ENCODE results near the gene USE1. TPM values are rescaled to one million over a fixed set of nuclear protein-coding genes. Genes with fewer than 3 reads are reported as not detected.

The USE1 gene
- total RNA-seq, 1 donor from 2014 or later: 19.8 TPM

DNA sequence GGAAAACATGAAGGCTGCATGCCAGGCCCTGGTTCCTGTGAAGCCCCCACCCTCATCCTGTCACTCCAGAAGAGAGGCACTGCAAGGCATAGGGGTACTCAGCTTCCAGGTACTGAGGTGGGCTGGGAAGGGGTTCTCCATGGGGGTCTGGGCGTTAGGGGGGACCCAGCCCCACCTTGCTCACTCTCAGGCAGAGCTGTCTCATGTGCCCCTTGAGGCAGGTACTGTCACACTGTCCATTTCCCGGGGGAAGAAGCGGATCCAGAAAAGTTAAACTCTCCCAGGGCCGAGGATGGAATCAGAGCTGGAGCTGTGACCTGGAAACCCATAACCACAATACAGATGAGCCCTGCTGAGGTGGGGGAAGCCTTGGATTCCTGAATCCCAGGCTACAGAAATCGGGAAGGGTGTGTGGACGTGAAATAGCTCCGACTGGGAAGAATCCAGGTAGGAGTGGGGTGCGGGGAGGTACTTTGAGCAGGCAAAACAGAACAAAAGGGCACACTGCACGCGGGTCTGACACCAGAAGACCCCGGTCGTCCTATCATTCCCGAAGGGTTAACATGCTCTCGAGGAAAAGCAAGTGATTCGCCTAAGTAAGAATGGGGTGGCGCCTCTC lies 540 bp upstream of the USE1 start:
- Mint-ChIP-seq H3K4me1 (ENCODE audit: low read depth, unreplicated experiment) (peaks cover 4% of the 10 kb centered on the region), H3K36me3 (ENCODE audit: low read depth, unreplicated experiment) (peaks cover 22% of the 10 kb centered on the region), H3K27ac (ENCODE audit: unreplicated experiment) (peak overlapping the region; percentile 93), H3K27me3 (ENCODE audit: low read depth, unreplicated experiment) (no peaks in the 10 kb centered on the region), H3K4me3 (ENCODE audit: unreplicated experiment) (peak overlapping the region; percentile 87), H3K9me3 (ENCODE audit: unreplicated experiment) (no peaks in the 10 kb centered on the region)
- Histone ChIP-seq H3K27ac (ENCODE audit: low read depth, low read length) (peak overlapping the region; percentile 94), H3K4me1 (ENCODE audit: insufficient read depth, low read length) (peaks cover 15% of the 10 kb centered on the region), H2AFZ (ENCODE audit: low read depth, low read length) (peak overlapping the region; percentile 90), H3K9me3 (ENCODE audit: insufficient read depth, low read depth, low read length) (no peaks in the 10 kb centered on the region), H3K9ac (ENCODE audit: low read length) (peak overlapping the region; percentile 94), H4K20me1 (ENCODE audit: insufficient read depth, low read length) (no peaks in the 10 kb centered on the region), H3K36me3 (ENCODE audit: insufficient read depth, low read length) (peaks cover 13% of the 10 kb centered on the region), H3K79me2 (ENCODE audit: insufficient read depth, low read length) (peaks cover 8% of the 10 kb centered on the region), H3K27me3 (ENCODE audit: insufficient read depth, low read length) (no peaks in the 10 kb centered on the region), H3K4me3 (ENCODE audit: insufficient read depth, low read depth, low read length) (peak overlapping the region; percentile 70), H3K4me2 (ENCODE audit: low read length) (peak overlapping the region; percentile 82)
- TF ChIP-seq CTCF (IDR thresholded peaks at IDR 0.05; ENCODE audit: insufficient read depth, low read depth, low read length) (no peak), EZH2 (IDR thresholded peaks at IDR 0.05; ENCODE audit: insufficient read depth, low read length) (no peak)
- no peak for FAIRE-seq
- no peak for DNase-seq (ENCODE audit: low read depth)

GRCh38 chr19:17216058-17216670 lies 1.0 kb downstream of the USE1 start:
- Mint-ChIP-seq H3K27ac (ENCODE audit: unreplicated experiment) (peak overlapping the region; percentile 93), H3K4me1 (ENCODE audit: low read depth, unreplicated experiment) (peaks cover 8% of the 10 kb centered on the region), H3K4me3 (ENCODE audit: unreplicated experiment) (peak overlapping the region; percentile 87), H3K27me3 (ENCODE audit: low read depth, unreplicated experiment) (no peaks in the 10 kb centered on the region), H3K9me3 (ENCODE audit: unreplicated experiment) (no peaks in the 10 kb centered on the region), H3K36me3 (ENCODE audit: low read depth, unreplicated experiment) (peaks cover 23% of the 10 kb centered on the region)
- Histone ChIP-seq H4K20me1 (ENCODE audit: insufficient read depth, low read length) (no peaks in the 10 kb centered on the region), H3K9ac (ENCODE audit: low read length) (peak overlapping the region; percentile 94), H3K27me3 (ENCODE audit: insufficient read depth, low read length) (no peaks in the 10 kb centered on the region), H3K9me3 (ENCODE audit: insufficient read depth, low read depth, low read length) (no peaks in the 10 kb centered on the region), H3K27ac (ENCODE audit: low read depth, low read length) (no peak overlapping the region), H3K36me3 (ENCODE audit: insufficient read depth, low read length) (peaks cover 6% of the 10 kb centered on the region), H3K79me2 (ENCODE audit: insufficient read depth, low read length) (peaks cover 8% of the 10 kb centered on the region), H3K4me3 (ENCODE audit: insufficient read depth, low read depth, low read length) (peak overlapping the region; percentile 70), H2AFZ (ENCODE audit: low read depth, low read length) (no peak overlapping the region), H3K4me2 (ENCODE audit: low read length) (peak overlapping the region; percentile 82), H3K4me1 (ENCODE audit: insufficient read depth, low read length) (peaks cover 16% of the 10 kb centered on the region)
- no peak for DNase-seq (ENCODE audit: low read depth)
- no peak for FAIRE-seq
- TF ChIP-seq EZH2 (IDR thresholded peaks at IDR 0.05; ENCODE audit: insufficient read depth, low read length) (no peak), CTCF (IDR thresholded peaks at IDR 0.05; ENCODE audit: insufficient read depth, low read depth, low read length) (no peak)

GRCh38 chr19:17219286-17219685 lies 4.1 kb downstream of the USE1 start:
- Mint-ChIP-seq H3K4me1 (ENCODE audit: low read depth, unreplicated experiment) (peaks cover 8% of the 10 kb centered on the region), H3K27me3 (ENCODE audit: low read depth, unreplicated experiment) (no peaks in the 10 kb centered on the region), H3K4me3 (ENCODE audit: unreplicated experiment) (no peak overlapping the region), H3K27ac (ENCODE audit: unreplicated experiment) (no peak overlapping the region), H3K36me3 (ENCODE audit: low read depth, unreplicated experiment) (peaks cover 17% of the 10 kb centered on the region), H3K9me3 (ENCODE audit: unreplicated experiment) (no peaks in the 10 kb centered on the region)
- H3K9me3 ChIP-seq (ENCODE audit: insufficient read depth, low read depth, low read length): no peaks in the 10 kb centered on the region
- H3K27me3 ChIP-seq (ENCODE audit: insufficient read depth, low read length): no peaks in the 10 kb centered on the region
- peaks cover 8% of the 10 kb centered on the region for H3K79me2 ChIP-seq (ENCODE audit: insufficient read depth, low read length)
- no peak for FAIRE-seq
- TF ChIP-seq EZH2 (IDR thresholded peaks at IDR 0.05; ENCODE audit: insufficient read depth, low read length) (no peak), CTCF (IDR thresholded peaks at IDR 0.05; ENCODE audit: insufficient read depth, low read depth, low read length) (no peak)
- no peak overlapping the region for H3K9ac ChIP-seq (ENCODE audit: low read length)
- H3K4me3 ChIP-seq (ENCODE audit: insufficient read depth, low read depth, low read length): no peak overlapping the region
- H4K20me1 ChIP-seq (ENCODE audit: insufficient read depth, low read length): no peaks in the 10 kb centered on the region
- H3K36me3 ChIP-seq (ENCODE audit: insufficient read depth, low read length): peaks cover 3% of the 10 kb centered on the region
- no peak for DNase-seq (ENCODE audit: low read depth)
- H3K4me1 ChIP-seq (ENCODE audit: insufficient read depth, low read length): peaks cover 16% of the 10 kb centered on the region
- no peak overlapping the region for H3K27ac ChIP-seq (ENCODE audit: low read depth, low read length)
- H3K4me2 ChIP-seq (ENCODE audit: low read length): no peak overlapping the region
- H2AFZ ChIP-seq (ENCODE audit: low read depth, low read length): no peak overlapping the region
